Liver (tissue), 9 donors: ENCODE results near the gene DUSP10. TPM values are rescaled to one million over a fixed set of nuclear protein-coding genes. Genes with fewer than 3 reads are reported as not detected.

Source experiments
- DNase-seq: peaks from one replicate; pipeline ENCODE4 v3.0.0-alpha.2; 2017; ENCODE audit warnings: low spot score
- H3K27ac ChIP-seq, 2 donors: one replicate each; pipeline ENCODE4 v1.7.0; 2013; ENCODE audit warnings: inconsistent platforms in 2 of 2, low read length in 2 of 2, control low read depth in 1 of 2, low read depth in 1 of 2, mild to moderate bottlenecking in 1 of 2
- H3K27me3 ChIP-seq, 4 donors: one replicate each; pipeline versions ENCODE4 v1.6.1 to v1.7.0; 2013; ENCODE audit warnings: low read length in 3 of 4, inconsistent platforms in 1 of 4, mild to moderate bottlenecking in 1 of 4, moderate library complexity in 1 of 4; ENCODE audit not compliant: control insufficient read depth in 4 of 4, insufficient read depth in 4 of 4
- H3K36me3 ChIP-seq, 4 donors: one replicate each; pipeline versions ENCODE4 v1.6.1 to v1.7.0; 2013; ENCODE audit warnings: low read length in 3 of 4, mild to moderate bottlenecking in 3 of 4, low read depth in 1 of 4, moderate library complexity in 1 of 4; ENCODE audit not compliant: control insufficient read depth in 4 of 4, insufficient read depth in 3 of 4
- H3K4me1 ChIP-seq, 4 donors: one replicate each; pipeline versions ENCODE4 v1.6.1 to v1.7.0; 2013; ENCODE audit warnings: low read length in 3 of 4, mild to moderate bottlenecking in 3 of 4, moderate library complexity in 1 of 4; ENCODE audit not compliant: control insufficient read depth in 4 of 4, insufficient read depth in 4 of 4
- H3K4me3 ChIP-seq, 3 donors: one replicate each; pipeline versions ENCODE4 v1.6.1 to v1.7.0; 2013; ENCODE audit warnings: low read length in 3 of 3, control low read depth in 1 of 3, low read depth in 1 of 3, mild to moderate bottlenecking in 1 of 3
- H3K9ac ChIP-seq, 2 donors: one replicate each; pipeline ENCODE4 v1.7.0; 2013; ENCODE audit warnings: low read length in 2 of 2, mild to moderate bottlenecking in 2 of 2, moderate library complexity in 2 of 2, control low read depth in 1 of 2, low read depth in 1 of 2
- H3K9me3 ChIP-seq, 4 donors: one replicate each; pipeline versions ENCODE4 v1.6.1 to v1.7.0; 2013; ENCODE audit warnings: low read length in 3 of 4; ENCODE audit not compliant: control insufficient read depth in 4 of 4
- EGR1 ChIP-seq, 2 donors: IDR thresholded peaks; 2 replicates each; pipeline ENCODE4 v1.6.1; 2016 to 2018; ENCODE audit warnings: antibody characterized with exemption in 2 of 2, low read depth in 2 of 2
- FOXA1 ChIP-seq: IDR thresholded peaks from 2 replicates; pipeline ENCODE4 v1.6.1; 2016; ENCODE audit warnings: antibody characterized with exemption
- FOXA2 ChIP-seq: IDR thresholded peaks from 2 replicates; pipeline ENCODE4 v1.6.1; 2016; ENCODE audit warnings: antibody characterized with exemption
- GABPA ChIP-seq, 2 donors: IDR thresholded peaks in 1 of 2; conservative IDR thresholded peaks in 1 of 2; 2 replicates each; pipeline ENCODE4 v1.6.1; 2016; ENCODE audit warnings: antibody characterized with exemption in 2 of 2, mild to moderate bottlenecking in 1 of 2, moderate library complexity in 1 of 2
- HNF4A ChIP-seq, 2 donors: conservative IDR thresholded peaks; 2 replicates each; pipeline ENCODE4 v1.6.1; 2016; ENCODE audit warnings: antibody characterized with exemption in 2 of 2, mild to moderate bottlenecking in 2 of 2
- HNF4G ChIP-seq: IDR thresholded peaks from 2 replicates; pipeline ENCODE4 v1.6.1; 2016; ENCODE audit warnings: antibody characterized with exemption
- NR2F2 ChIP-seq: IDR thresholded peaks from 2 replicates; pipeline ENCODE4 v1.6.1; 2016; ENCODE audit warnings: antibody characterized with exemption
- RAD21 ChIP-seq, 2 donors: IDR thresholded peaks; 2 replicates each; pipeline ENCODE4 v1.6.1; 2016; ENCODE audit warnings: antibody characterized with exemption in 2 of 2, mild to moderate bottlenecking in 2 of 2
- RXRA ChIP-seq, 2 donors: IDR thresholded peaks; 2 replicates each; pipeline ENCODE4 v1.6.1; 2017 to 2018; ENCODE audit warnings: antibody characterized with exemption in 2 of 2, mild to moderate bottlenecking in 1 of 2
- SP1 ChIP-seq: IDR thresholded peaks from 2 replicates; pipeline ENCODE4 v1.6.1; 2018; ENCODE audit warnings: antibody characterized with exemption, mild to moderate bottlenecking
- TAF1 ChIP-seq: conservative IDR thresholded peaks from 2 replicates; pipeline ENCODE4 v1.6.1; 2016; ENCODE audit warnings: antibody characterized with exemption, mild to moderate bottlenecking
- YY1 ChIP-seq: IDR thresholded peaks from 2 replicates; pipeline ENCODE4 v1.6.1; 2016; ENCODE audit warnings: antibody characterized with exemption, mild to moderate bottlenecking
- WGBS: extraction: QIAGEN DNeasy Blood & Tissue Kit; methylation state at CpG from one replicate; pipeline ENCODE4 v1.1.7; 2013; 5-methylcytosine and 5-hydroxymethylcytosine counted together
- polyA plus RNA-seq, 2 donors: library from polyadenylated mRNA; stranded (reverse) in 1 of 2; unstranded in 1 of 2; fragments of 200-250 nt in 1 of 2; fragments of >200 nt in 1 of 2; fragmentation: Nextera tagmentation in 1 of 2; extraction: Ambion mirVana in 1 of 2; gene quantifications; one replicate each; pipeline versions ENCODE4 v1.2.1 to v1.2.3, GENCODE V29; 2013 to 2015
- total RNA-seq, 2 donors: library from RNA; depleted of rRNA; stranded (reverse); fragments of >200 nt; gene quantifications; one replicate each; pipeline ENCODE4 v1.2.3, GENCODE V29; 2014
- TF ChIP-seq, protein P1 (sequence below): IDR thresholded peaks from 2 replicates; pipeline ENCODE4 v1.6.1; 2016; ENCODE audit warnings: antibody characterized with exemption
- TF ChIP-seq, protein P2 (sequence below): IDR thresholded peaks from 2 replicates; pipeline ENCODE4 v1.6.1; 2016; ENCODE audit warnings: antibody characterized with exemption
- TF ChIP-seq, protein P3 (sequence below): fragments of 150-350 bp; IDR thresholded peaks from 2 replicates; pipeline ENCODE4 v1.5.1; 2017; ENCODE audit warnings: improper control_type of control experiment, low read depth, low read length; ENCODE audit not compliant: missing input control
- TF ChIP-seq, protein P4 (sequence below): IDR thresholded peaks from 2 replicates; pipeline ENCODE4 v1.6.1; 2016; ENCODE audit warnings: antibody characterized with exemption
- donor health status: healthy.
- donor health status: healthy.
- donor health status: healthy.
- donor health status: healthy.
- donor health status: healthy.

DUSP10 gene
- total and polyA plus RNA-seq, 4 donors = 6.7 to 15.4 (median 10.7) TPM

DNA sequence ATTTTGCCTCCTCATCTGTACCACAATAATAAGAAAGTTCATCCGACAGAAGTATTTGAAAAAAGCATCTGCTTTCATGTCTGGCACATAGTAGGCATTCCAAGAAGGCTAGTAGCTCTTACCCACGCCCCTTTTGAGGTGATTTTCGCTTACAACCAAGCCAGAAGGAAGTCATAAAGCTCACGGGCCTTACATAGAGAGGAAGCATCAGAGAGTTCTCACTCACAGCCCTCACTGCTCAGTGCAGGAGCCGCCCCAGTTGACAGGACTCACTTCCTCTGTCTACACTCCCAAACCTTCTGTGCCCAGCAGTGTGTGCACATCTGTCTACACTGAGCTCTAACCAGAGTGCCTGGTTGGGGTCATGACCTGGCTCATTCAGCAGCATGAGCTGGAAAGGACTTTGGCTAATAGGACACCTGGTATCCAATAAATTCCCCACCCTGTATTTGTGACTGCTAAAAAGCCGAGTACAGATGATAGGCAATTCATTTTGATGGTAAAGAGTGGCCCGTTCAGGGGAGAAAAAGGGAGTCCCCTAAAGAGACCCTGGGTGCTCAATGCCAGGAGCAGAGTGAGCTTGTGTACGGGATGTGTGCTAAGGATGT is 36.8 kb upstream of the DUSP10 start:
- WGBS = 82% methylated on average over 8 of the region's 8 CpGs
- H3K4me3 ChIP-seq = no peak overlapping the region
- no peaks in the 10 kb centered on the region for H3K27me3 ChIP-seq
- H3K9ac ChIP-seq = no peak overlapping the region
- DNase-seq = no peak
- H3K27ac ChIP-seq = no peak overlapping the region
- no peaks in the 10 kb centered on the region for H3K9me3 ChIP-seq
- H3K36me3 ChIP-seq = no peaks in the 10 kb centered on the region
- H3K4me1 ChIP-seq = no peaks in the 10 kb centered on the region
- TF ChIP-seq RXRA (IDR thresholded peaks at IDR 0.05) (no peak), NR2F2 (no peak), FOXA1 (no peak), FOXA2 (no peak), SP1 (no peak), YY1 (no peak), RAD21 (IDR thresholded peaks at IDR 0.05) (no peak)
- TF ChIP-seq, protein P1, sequence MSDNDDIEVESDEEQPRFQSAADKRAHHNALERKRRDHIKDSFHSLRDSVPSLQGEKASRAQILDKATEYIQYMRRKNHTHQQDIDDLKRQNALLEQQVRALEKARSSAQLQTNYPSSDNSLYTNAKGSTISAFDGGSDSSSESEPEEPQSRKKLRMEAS = no peak
- TF ChIP-seq, protein P2, sequence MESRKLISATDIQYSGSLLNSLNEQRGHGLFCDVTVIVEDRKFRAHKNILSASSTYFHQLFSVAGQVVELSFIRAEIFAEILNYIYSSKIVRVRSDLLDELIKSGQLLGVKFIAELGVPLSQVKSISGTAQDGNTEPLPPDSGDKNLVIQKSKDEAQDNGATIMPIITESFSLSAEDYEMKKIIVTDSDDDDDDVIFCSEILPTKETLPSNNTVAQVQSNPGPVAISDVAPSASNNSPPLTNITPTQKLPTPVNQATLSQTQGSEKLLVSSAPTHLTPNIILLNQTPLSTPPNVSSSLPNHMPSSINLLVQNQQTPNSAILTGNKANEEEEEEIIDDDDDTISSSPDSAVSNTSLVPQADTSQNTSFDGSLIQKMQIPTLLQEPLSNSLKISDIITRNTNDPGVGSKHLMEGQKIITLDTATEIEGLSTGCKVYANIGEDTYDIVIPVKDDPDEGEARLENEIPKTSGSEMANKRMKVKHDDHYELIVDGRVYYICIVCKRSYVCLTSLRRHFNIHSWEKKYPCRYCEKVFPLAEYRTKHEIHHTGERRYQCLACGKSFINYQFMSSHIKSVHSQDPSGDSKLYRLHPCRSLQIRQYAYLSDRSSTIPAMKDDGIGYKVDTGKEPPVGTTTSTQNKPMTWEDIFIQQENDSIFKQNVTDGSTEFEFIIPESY = no peak

DNA sequence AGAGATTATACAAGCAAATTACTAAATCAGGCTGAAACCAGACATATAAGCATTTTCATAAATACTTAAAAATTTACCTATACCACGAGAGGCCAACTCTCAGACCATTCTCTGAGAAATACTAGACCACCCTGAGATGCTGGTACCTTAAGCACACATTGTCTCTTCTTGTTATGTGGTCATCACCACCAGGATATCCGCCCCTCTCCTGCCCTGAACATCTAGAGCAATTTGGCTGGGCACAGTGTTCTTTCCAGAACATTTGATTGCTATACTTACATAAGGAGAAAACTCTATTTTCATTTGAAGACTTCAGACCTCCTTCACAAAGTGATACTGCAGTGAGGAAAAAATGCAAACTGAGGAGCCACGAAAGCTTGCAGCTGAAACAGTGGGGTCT is 36.2 kb upstream of the DUSP10 start:
- Histone ChIP-seq H3K27ac (no peak overlapping the region), H3K4me1 (peaks cover 0 to 2% (median 0%) of the 10 kb centered on the region in 4 donors), H3K9me3 (no peaks in the 10 kb centered on the region), H3K27me3 (no peaks in the 10 kb centered on the region), H3K9ac (no peak overlapping the region), H3K4me3 (no peak overlapping the region), H3K36me3 (no peaks in the 10 kb centered on the region)
- TF ChIP-seq SP1 (no peak), RAD21 (IDR thresholded peaks at IDR 0.05) (no peak), RXRA (IDR thresholded peaks at IDR 0.05) (no peak), NR2F2 (no peak), TAF1 (no peak), YY1 (no peak), GABPA (IDR thresholded peaks at IDR 0.05 in 1 of 2, conservative IDR thresholded peaks at IDR 0.05 in 1 of 2) (no peak), HNF4G (no peak)
- TF ChIP-seq, protein P3, sequence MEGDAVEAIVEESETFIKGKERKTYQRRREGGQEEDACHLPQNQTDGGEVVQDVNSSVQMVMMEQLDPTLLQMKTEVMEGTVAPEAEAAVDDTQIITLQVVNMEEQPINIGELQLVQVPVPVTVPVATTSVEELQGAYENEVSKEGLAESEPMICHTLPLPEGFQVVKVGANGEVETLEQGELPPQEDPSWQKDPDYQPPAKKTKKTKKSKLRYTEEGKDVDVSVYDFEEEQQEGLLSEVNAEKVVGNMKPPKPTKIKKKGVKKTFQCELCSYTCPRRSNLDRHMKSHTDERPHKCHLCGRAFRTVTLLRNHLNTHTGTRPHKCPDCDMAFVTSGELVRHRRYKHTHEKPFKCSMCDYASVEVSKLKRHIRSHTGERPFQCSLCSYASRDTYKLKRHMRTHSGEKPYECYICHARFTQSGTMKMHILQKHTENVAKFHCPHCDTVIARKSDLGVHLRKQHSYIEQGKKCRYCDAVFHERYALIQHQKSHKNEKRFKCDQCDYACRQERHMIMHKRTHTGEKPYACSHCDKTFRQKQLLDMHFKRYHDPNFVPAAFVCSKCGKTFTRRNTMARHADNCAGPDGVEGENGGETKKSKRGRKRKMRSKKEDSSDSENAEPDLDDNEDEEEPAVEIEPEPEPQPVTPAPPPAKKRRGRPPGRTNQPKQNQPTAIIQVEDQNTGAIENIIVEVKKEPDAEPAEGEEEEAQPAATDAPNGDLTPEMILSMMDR = no peak
- WGBS = 85% methylated on average over 3 of the region's 3 CpGs
- DNase-seq = no peak

DNA sequence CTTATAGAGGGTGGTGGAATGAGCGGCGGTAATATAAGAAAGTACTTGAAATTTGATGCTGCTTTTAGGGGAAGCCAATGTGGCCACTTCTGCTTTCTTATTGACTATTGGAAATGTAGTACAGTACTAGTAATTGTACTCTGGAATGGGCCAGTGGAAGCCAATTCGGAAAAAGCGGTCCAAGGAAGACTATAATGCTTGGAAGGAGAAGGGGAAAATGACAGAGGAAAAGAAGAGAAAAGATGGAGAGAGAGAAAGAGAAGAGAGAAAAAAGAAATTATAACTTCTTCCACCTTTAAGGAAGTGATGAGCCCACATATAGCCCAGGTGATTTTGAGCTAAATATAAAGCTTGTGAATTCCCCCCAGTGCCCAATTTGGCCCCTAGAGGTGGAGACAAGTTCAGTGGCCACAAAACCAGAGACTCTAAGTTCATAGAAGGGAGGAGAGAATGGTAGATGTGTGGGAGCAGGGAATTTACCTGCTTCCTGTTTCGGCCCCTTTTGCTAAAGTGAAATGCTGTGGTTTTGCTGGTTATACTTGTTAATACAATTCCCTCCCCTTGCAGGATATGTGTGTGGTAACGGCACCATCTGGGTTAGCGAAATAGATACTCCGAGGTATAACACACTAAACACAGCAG is 35.7 kb upstream of the DUSP10 start:
- Histone ChIP-seq H3K27me3 (no peaks in the 10 kb centered on the region), H3K9ac (no peak overlapping the region), H3K4me3 (no peak overlapping the region), H3K9me3 (no peaks in the 10 kb centered on the region), H3K27ac (no peak overlapping the region), H3K36me3 (no peaks in the 10 kb centered on the region), H3K4me1 (peaks cover 0 to 3% (median 0%) of the 10 kb centered on the region in 4 donors)
- DNase-seq = no peak
- WGBS = 86% methylated on average over 8 of the region's 8 CpGs
- TF ChIP-seq GABPA (IDR thresholded peaks at IDR 0.05 in 1 of 2, conservative IDR thresholded peaks at IDR 0.05 in 1 of 2) (no peak), EGR1 (IDR thresholded peaks at IDR 0.05; ENCODE audit: low read depth in 2 of 2) (no peak), HNF4A (conservative IDR thresholded peaks at IDR 0.05) (no peak), RAD21 (IDR thresholded peaks at IDR 0.05) (no peak), SP1 (no peak)
- TF ChIP-seq, protein P1 = no peak
- TF ChIP-seq, protein P2 = no peak
- TF ChIP-seq, protein P4, sequence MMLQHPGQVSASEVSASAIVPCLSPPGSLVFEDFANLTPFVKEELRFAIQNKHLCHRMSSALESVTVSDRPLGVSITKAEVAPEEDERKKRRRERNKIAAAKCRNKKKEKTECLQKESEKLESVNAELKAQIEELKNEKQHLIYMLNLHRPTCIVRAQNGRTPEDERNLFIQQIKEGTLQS = no peak
- TF ChIP-seq, protein P3 = no peak
